ENCODE measurements around the gene TNIK.

The TNIK gene

GRCh38 chr3:171177056-171177455 is 283.1 kb downstream of the TNIK start:
- no peak for DNase-seq
- Mint-ChIP-seq H3K27me3 (ENCODE audit: low read depth, poor library complexity) (peaks cover 2% of the 10 kb centered on the region), H3K4me3 (no peak overlapping the region), H3K36me3 (ENCODE audit: low read depth) (peaks cover 6% of the 10 kb centered on the region), H3K27ac (no peak overlapping the region), H3K4me1 (peaks cover 23% of the 10 kb centered on the region), H3K9me3 (no peaks in the 10 kb centered on the region)
- TF ChIP-seq, protein P1, sequence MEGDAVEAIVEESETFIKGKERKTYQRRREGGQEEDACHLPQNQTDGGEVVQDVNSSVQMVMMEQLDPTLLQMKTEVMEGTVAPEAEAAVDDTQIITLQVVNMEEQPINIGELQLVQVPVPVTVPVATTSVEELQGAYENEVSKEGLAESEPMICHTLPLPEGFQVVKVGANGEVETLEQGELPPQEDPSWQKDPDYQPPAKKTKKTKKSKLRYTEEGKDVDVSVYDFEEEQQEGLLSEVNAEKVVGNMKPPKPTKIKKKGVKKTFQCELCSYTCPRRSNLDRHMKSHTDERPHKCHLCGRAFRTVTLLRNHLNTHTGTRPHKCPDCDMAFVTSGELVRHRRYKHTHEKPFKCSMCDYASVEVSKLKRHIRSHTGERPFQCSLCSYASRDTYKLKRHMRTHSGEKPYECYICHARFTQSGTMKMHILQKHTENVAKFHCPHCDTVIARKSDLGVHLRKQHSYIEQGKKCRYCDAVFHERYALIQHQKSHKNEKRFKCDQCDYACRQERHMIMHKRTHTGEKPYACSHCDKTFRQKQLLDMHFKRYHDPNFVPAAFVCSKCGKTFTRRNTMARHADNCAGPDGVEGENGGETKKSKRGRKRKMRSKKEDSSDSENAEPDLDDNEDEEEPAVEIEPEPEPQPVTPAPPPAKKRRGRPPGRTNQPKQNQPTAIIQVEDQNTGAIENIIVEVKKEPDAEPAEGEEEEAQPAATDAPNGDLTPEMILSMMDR (IDR thresholded peaks at IDR 0.05): no peak

GRCh38 chr3:171176244-171176933 is 283.8 kb downstream of the TNIK start:
- H3K27ac Mint-ChIP-seq: no peak overlapping the region
- no peak overlapping the region for H3K4me3 Mint-ChIP-seq
- no peaks in the 10 kb centered on the region for H3K9me3 Mint-ChIP-seq
- TF ChIP-seq, protein P1 (IDR thresholded peaks at IDR 0.05): no peak
- H3K4me1 Mint-ChIP-seq: peaks cover 22% of the 10 kb centered on the region
- H3K27me3 Mint-ChIP-seq (ENCODE audit: low read depth, poor library complexity): peaks cover 2% of the 10 kb centered on the region
- H3K36me3 Mint-ChIP-seq (ENCODE audit: low read depth): peaks cover 6% of the 10 kb centered on the region
- no peak for DNase-seq

DNA sequence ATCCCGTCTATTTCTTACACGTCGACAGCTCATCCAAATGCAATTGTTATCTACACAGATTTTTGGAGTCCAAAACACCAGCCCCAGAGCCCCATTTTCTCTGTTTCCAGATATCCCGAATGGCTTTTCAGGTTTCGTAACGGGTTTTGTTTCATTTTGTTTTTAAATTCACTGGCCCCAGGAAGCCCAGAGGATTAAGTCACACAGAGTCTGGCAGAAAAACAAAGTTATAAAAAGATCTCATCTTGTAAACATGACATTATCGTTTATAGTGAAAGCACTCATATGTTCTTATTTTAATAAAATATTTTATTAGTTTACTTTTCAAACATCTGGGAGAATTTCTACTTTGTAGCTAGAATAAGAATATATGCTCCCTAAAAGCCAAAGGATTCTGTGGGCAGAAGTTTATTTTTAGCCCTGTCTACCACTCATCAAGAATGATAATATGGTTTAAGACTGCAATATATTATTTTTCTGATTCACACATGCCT is 284.4 kb downstream of the TNIK start:
- Mint-ChIP-seq H3K27ac (no peak overlapping the region), H3K4me3 (no peak overlapping the region)

GRCh38 chr3:171173736-171174135 is 286.5 kb downstream of the TNIK start:
- no peak overlapping the region for H3K4me3 Mint-ChIP-seq
- H3K9me3 Mint-ChIP-seq: no peaks in the 10 kb centered on the region
- H3K27ac Mint-ChIP-seq: peak overlapping the region; percentile 77
- peaks cover 22% of the 10 kb centered on the region for H3K4me1 Mint-ChIP-seq
- no peak for DNase-seq
- TF ChIP-seq, protein P1 (IDR thresholded peaks at IDR 0.05): no peak
- peaks cover 6% of the 10 kb centered on the region for H3K36me3 Mint-ChIP-seq (ENCODE audit: low read depth)
- H3K27me3 Mint-ChIP-seq (ENCODE audit: low read depth, poor library complexity): peaks cover 2% of the 10 kb centered on the region

More for the DNA sequence above, 284.4 kb downstream of the TNIK start:
- no peaks in the 10 kb centered on the region for H3K9me3 Mint-ChIP-seq
- TF ChIP-seq, protein P1 (IDR thresholded peaks at IDR 0.05): no peak
- peaks cover 2% of the 10 kb centered on the region for H3K27me3 Mint-ChIP-seq (ENCODE audit: low read depth, poor library complexity)
- H3K4me1 Mint-ChIP-seq: peaks cover 22% of the 10 kb centered on the region
- no peak for DNase-seq
- peaks cover 6% of the 10 kb centered on the region for H3K36me3 Mint-ChIP-seq (ENCODE audit: low read depth)

DNA sequence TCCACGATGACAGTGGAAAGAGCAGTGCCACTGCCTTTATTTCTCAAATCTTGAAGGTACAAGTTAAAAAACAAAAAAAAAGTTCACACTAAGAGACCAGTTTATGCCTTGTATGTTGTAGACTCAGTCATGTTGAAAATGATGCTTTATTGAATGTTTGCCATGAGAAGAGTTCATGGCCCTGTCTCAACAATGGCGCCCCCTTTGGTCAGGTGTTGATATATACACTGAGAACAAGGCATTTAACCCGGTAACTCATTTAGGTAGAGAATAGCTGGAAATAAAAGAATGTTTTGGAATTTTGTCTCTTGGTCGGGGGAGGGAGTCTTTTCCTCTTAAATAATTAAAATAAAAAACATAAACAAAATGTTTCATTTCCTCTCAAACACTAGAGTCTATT is 288.1 kb downstream of the TNIK start:
- Mint-ChIP-seq H3K27ac (no peak overlapping the region), H3K27me3 (ENCODE audit: low read depth, poor library complexity) (peaks cover 2% of the 10 kb centered on the region), H3K9me3 (no peaks in the 10 kb centered on the region), H3K4me1 (peaks cover 22% of the 10 kb centered on the region), H3K36me3 (ENCODE audit: low read depth) (peaks cover 6% of the 10 kb centered on the region), H3K4me3 (no peak overlapping the region)
- DNase-seq: no peak
- TF ChIP-seq, protein P1 (IDR thresholded peaks at IDR 0.05): peak; percentile 18

GRCh38 chr3:171169866-171170265 is 290.3 kb downstream of the TNIK start:
- no peak for DNase-seq
- TF ChIP-seq, protein P1 (IDR thresholded peaks at IDR 0.05): no peak
- Mint-ChIP-seq H3K4me3 (no peak overlapping the region), H3K36me3 (ENCODE audit: low read depth) (peaks cover 6% of the 10 kb centered on the region), H3K9me3 (no peaks in the 10 kb centered on the region), H3K4me1 (peaks cover 27% of the 10 kb centered on the region), H3K27ac (no peak overlapping the region), H3K27me3 (ENCODE audit: low read depth, poor library complexity) (peaks cover 2% of the 10 kb centered on the region)
